GM21825 (cell line): ENCODE measurements around the gene FBXL16.

Source experiments
- ATAC-seq: cut with Tn5 transposase; IDR thresholded peaks from one replicate; pipeline ENCODE4 v1.9.1; 2021; ENCODE audit warnings: mild to moderate bottlenecking, moderate library complexity; ENCODE audit not compliant: unreplicated experiment

The FBXL16 gene

DNA sequence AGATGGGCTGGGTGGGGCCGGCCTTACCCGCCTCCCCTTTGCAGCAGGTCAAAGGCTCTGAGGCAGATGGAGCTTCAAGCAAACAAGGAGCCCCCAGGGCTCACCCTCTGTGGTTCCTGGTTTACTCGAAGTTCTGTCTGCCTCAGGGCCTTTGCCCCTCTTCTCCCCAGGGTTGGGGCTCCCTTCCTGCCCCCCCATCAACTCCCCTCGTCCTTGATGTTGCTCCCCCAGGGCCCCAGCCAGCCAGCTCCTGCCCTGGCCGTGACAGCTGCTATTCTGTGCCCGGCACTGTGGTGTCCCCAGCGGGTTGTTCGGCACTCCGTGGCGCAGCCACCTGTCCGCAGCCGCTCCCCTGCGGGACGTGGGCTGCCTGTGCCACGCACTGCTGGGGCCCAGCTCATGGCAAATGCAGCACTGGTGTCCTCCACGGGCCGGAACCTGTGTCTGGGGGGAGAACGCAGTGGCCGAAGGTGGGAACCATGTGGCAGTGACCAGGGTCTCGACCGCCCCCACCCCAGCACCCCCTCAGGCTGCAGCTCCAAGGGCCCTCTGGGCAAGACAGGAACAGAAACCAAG is 5.0 kb upstream of the FBXL16 start:
- ATAC-seq, result no peak

DNA sequence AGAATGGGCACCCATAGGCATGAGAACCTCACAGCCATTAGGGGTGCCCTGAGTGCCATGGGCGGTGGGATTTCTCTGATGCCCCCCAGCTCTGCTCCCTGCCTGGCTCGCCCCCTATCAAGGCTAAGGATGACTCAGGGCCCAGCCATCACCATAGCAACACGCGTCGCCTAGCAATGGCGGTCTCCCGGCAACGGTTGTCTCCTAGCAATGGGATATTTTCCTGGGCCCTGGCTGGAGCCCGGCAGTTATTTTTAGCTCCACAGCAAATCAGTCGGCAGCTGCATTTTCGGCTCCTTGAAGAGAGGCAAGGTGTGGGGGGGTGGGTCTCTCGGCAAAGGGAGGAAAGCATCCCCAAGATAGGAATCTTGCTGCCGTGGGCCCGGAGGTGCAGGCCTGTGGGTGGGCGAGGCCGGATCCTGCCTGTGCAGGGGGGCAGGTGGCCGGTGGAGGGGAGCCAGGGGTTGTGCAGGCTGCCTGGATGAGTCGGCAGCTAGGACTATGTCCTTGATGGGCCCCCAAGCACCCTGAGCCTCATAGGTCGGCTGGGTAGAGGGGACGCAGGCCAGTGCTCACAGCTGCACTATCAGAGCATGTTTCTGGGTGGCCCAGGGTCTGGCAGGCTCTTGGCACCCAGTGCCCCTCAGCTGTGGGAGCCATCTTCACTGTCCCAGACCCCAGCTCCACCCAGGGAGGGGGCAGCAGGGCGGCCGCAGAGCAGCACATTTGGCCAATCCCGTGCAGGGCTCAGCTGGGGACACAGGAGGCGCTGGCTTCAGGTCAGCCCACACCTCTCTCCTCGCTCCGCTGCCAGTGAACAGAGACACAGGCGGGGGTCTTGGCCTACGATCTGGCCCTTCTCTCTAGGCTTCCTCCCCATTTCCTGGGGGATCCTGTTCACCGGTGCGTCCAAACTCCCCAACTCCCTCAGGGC is 4.2 kb upstream of the FBXL16 start:
- ATAC-seq, result no peak

DNA sequence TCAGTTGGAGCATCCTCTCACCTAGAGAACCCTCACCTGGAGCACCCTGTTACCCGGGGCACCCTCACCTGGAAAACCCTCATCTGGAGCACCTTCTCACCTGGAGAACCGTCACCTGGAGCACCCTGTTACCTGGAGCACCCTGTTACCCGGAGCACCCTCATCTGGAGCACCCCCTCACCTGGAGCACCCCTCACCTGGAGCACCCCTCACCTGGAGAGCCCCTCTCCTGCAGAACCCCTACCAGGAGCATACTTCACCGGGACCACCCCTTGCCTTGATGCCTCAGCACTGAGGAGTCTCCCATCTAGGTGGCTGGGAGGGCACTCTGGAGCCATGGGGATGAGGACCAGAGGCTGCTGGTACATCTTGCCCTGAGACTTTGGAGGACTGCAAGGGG is 3.4 kb upstream of the FBXL16 start:
- no peak for ATAC-seq

DNA sequence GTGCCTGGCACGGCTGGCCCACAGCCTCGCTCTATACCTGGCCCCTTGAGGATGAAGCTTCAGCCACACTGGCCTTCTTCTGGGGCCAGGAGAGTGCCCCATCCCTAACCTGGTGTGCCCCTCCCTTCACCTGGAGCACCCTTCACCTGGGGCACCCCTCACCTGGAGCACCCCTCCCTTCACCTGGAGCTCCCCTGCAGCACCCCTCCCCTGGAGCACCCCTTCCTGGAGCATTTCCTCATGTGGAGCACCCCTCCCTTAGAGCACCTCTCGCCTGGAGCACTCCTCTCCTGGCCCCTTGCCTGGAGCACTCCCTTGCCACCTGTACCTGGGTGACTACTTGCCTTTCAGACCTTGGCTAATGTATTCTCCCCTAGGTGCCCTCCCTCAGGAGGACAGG is 2.4 kb upstream of the FBXL16 start:
- ATAC-seq, result no peak

DNA sequence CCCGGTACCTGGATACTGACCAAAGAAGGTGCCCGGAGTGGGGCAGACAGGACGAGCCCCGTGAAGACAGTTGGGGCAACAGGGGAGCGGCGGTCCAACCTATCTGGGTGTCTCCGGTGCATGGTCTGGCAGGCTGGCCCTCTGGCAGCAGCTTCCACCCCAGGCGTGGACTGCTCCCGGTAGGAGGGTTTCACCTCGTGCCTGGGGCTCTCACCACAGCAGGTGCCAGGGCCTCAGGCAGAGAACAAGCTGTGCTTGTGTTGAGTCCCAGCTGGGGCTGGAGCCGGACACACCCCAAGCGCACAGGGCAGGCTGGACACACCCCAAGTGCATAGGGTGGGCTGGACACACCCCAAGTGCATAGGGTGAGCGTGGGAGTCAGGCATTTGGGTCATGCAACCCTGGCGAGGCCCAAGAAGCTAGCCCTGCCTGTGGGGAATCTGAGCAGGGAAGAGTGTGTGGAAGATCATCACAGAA is 1.5 kb upstream of the FBXL16 start:
- ATAC-seq, result no peak

DNA sequence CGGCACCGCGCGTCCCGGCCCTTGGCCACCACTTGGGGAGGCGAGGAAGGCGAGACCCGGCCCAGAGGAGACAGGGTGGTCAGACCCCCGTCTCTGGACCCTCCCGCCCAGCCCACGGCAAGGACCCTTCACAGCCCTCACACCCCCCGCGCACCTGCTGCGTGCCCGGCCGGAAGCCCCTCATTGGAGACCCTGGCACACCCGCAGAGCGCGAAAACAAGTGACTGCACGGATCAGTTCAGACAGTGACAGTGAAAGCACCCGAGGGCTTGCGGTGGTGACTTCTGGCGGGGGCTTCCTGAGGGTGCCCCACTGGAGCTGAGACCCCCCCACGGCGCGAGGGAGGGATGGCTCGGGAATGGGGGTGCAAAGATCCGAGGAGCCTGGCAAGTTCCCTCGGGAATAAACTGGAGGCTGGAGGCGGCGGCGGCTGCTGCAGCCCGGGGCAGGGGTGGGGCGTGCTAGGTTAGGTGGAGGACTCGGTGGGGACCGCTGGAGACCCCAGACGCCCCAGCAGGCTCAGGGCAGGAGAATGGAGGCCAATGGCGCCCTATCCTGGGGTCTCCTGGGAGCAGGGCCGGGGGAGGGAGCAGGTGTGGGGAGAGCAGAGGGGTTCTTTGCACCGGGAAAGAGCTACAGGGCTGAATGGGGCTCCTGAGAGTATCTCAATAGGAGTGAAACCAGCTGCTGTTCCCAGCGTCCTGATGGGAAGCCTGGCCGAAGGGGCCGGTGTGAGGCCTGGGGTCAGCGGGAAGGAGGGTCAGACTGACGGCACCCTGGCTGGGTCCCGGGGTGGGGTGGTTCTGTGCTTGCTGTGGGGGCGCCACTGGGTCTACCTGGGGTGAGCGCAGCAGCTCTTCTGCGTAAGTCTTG is 824 bp upstream of the FBXL16 start:
- no peak for ATAC-seq

DNA sequence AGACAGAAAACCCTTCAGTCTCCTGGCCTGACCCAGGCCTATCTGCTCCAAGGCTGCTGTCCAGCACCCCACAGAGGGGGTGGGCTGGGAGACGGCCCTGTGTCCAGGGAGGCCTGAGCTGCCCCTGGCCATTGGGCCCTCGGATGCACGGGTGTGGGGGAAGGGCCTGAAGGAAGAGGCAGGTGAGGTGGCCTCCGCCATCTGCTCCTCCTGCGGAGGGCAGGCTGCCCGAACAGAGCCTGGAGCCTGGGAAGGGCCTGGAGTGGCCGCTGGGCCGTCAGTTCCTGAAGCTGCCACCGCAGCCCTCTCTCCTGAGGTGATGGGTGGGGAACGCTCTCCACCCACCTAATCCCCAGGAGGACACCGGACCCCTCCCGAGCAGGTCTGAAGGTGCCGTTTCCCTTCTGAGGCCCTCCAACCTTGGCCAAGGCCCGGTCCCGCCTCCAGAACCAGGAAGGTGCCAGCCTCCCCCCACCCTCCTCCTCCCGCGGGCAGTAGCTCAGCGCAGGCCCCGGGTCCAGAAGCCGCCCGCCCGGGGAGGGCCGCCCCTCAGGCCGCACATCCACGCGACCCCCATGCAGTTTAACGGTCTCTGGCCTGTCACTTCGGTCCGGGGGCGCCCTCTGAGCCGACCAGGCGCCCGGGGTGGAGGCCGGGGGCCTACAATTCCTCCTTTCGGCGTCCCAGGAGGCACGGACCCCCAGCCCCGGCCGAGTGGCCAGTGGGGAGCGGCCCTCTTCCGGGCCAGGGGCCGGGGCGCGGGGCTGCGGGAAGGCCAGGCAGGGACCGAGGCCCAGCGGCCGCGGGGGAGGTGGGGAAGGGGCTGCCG is 835 bp downstream of the FBXL16 start:
- no peak for ATAC-seq

DNA sequence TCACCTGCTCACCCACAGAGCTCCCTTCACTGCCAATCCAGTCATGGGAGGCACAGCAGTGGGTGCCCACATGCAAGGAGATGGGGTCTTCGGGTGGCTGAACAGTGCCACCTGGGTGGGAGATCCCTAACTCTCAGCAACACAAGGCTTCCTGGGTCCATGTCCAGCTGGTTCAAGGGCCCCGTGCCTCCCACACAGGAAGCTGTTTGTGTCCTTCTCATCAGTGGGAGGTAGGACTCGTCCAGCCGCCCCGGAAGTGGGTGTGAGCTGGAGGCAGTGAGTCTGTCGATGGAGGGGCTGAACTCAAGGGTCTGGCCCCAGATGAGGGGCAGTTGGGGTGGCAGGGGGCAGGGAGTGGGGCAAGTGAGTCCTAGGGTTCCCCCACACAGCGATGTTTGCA is 1.6 kb downstream of the FBXL16 start:
- no peak for ATAC-seq

DNA sequence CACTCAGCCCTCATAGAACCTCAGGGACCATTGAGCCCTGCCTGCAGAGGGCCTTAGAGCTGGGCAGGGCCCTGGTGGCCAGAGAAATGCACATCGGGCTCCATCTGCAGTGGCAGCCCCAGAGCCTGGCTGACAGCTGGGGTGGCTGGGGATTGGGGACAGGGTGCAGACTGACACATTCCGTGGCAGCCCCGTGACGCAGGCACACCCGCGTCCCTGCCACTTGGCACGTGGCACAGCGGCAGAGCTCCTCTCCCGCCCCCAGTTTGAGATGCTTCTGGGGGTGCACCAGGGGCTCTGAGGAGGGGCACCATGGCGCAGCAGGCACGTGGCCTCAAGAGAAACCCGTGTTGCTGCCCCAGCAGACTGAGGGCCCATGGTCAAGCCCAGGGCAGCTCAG is 2.2 kb downstream of the FBXL16 start:
- no peak for ATAC-seq

DNA sequence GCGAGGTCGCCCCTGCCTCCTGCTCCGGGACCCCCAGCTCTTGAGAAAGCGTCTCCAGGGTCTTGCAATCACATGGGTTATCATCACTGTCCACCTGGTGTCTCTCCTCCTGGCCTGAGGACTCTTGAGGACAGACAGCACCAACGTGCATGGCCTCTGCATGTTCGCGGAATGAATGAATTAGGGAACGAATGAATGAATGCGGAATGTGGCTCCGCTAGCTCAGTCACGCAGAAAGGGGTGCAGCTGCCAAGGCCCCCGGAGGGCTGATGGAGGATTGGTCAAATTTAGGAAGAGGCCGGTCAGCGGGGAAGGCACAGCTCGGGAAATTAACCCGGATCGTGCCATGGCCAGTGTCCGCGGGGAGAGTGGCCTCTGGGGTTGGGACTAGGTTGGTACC is 3.3 kb downstream of the FBXL16 start:
- ATAC-seq, result no peak

DNA sequence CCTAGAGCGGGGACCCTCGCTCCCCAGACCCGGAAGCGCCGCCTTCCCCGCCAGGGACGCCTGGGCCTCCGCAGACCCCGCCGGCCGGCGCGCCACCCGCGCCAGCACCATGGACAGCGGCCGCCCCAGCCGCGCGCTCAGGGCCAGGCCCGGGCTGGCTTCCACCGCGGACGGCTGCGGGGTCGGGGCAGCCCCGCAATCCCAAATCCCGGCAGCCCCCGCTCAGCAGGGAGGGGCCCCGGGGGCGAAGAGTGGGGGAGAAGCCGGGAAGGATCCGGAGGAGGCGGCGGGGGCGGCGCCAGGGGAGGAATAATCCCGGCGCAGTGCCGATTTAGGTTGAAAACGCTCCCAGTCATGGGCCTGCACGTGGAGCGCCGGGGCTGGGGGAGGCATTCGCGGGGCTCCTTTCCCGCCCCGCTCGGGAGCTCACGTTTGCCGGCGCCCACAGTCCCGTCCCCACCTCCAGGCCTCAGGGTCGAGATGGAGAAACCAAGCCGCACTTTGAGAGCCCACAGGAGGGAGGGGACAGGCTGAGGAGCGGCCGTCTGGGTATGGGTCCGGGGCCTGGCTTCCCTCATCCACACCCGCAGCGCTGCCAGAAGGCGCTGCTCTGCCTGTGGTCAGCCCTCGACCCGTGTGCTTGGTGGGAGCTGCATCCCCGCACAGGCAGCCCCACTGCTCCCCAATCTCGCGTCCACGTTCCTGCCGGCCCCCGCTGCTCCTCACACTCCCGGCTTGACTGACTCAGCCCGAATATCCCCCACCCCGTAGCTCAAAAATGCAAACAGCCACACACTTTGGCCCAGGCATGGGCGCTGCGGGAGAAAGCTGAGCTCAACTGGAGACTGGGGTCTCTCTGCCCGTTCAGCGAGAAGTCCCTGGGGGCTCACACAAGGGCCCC is 4.7 kb downstream of the FBXL16 start:
- no peak for ATAC-seq

DNA sequence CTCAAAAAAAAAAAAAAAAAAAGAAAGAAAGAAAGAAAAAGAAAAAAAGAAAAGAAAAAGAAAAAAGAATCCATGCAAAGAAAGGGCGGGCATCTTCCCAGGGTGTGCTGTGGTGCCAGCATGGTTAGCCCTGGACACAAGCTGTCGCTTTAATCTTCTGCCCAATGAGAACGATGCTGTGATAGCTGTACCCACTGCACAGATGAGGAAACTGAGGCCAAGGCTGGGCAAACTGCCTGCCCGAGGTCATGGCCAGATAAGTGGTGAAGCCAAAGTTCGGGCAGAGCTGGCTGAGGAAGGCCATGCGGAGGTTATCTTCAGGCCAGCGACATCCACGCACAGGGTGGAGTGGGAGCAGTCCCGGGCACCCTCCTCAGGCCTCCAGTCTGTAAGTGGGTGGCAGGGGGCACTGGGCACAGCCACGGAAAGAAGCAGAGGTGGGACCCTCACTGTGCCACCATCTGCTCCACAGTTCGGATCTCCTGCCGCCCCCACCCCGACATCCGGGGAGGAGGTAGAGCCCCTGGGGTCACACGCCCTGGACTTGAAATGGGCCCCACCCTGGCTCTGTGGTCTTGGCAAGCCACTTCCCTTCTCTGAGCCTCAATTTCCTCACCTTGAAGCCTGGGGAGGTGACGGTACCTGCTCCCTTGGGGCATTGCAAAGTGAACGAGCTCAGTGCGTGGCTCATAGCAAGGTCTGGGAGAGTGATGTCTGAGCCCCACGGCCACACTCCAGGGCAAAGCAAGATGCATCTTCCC is 6.5 kb downstream of the FBXL16 start:
- ATAC-seq, result no peak

DNA sequence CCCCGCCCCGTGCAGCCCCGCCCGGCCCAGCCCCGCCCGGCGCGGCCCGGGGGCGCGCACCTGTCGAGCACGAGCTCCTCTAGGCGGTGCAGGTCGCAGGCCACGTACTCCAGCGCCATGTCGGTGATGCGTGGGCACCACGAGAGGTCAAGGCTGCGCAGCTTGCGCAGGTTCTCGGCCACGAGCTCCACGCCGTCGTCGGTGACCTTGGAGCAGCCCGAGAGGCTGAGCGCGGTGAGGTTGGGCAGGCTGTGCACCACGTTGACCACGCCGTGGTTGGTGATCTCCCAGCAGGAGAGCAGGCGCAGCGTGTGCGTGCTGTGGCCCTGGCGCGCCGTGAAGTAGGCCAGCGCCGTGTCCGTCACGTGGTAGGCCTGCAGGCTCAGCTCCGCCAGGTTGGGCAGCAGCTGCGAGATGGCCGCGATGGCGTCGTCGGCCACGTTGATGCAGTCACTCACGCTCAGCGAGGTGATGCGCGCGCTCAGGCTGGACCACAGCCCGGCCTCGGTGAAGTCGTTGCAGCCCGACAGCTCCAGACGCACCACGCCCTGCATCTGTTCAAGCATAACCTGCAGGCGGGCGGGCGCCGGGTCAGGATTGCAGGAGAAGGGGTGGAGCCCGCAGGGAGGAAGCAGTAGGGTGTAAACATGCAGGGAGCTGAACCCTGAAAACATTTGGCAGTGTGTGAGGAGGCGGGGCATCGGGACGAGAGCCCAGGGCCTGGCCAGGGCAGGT is 10.1 kb downstream of the FBXL16 start:
- ATAC-seq, result no peak

DNA sequence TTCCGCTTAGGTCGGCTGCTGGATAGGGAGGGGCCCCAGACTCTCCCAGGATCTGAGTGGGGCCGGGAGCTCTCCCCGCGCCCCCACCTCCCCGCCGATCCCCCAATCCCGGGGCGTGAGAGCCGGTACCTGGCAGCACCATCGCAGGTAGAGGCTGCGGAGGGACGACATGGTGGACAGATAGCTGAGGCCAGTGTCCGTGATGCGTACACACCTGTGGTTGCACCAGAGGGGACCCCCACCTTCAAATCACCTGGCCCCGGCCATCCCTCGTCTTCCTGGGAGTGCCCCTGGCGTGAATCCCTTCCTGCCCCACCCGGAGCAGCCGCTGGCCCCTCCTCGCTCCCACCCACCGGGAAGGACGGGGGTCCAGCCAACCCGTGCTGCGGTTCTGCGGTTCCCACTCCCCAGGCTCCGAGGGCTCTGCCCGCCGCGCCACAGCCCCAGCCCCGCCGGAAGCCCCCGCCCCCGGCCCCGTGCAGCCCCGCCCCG is 10.7 kb downstream of the FBXL16 start:
- ATAC-seq, result no peak

DNA sequence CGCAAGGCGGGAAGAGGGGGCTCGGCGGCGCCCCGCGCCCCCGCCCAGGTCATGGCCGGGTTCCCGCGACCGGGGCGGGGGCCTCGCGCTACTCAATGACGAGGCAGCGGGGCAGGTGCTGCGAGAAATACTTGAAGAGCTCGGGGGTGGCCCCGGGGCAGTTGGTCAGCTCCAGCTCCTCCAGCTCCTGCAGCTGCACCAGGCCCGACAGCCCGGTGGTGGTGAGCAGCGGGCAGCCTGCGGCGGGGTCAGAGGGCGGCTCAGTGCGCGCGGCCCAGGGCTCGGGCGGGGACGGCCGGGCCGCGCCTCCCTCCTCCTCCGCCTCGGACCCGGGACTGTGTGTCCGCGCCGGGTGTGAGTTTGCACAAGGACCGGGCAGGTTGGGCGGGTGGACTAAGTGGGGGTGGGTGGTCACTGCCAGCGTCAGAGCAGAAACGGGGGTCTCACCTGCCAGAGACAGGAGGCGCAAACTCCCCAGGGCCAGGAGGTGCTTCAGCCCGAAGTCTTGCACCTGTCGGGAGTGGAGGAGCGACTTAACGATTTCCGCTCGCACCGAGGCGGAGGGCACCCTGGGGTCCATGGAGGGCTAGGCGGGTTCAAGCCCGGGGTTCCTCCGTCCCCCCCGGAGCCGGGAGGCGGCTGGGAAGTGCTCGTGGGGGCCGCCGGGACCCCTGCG is 11.3 kb downstream of the FBXL16 start:
- no peak for ATAC-seq

DNA sequence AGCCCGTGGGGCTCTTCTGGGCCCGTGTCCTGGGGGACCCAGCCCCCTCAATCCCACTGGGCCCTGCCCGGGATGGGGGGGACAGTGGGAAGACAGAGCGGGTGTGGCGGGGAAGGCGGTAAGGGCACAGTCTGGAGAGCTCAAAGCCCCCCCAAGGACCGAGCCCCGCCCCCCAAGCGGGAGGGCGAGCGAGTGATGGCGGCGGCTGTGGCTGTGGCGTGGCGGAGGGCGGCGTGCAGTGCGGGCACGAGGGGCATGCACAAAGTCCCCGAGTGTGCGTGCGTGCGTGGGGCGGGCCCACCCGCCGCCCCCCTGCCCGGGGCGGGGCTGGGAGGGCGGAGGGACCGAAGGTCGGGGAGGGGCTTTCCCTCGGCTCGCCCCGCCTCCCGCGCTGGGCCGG is 11.8 kb downstream of the FBXL16 start:
- ATAC-seq, result no peak

DNA sequence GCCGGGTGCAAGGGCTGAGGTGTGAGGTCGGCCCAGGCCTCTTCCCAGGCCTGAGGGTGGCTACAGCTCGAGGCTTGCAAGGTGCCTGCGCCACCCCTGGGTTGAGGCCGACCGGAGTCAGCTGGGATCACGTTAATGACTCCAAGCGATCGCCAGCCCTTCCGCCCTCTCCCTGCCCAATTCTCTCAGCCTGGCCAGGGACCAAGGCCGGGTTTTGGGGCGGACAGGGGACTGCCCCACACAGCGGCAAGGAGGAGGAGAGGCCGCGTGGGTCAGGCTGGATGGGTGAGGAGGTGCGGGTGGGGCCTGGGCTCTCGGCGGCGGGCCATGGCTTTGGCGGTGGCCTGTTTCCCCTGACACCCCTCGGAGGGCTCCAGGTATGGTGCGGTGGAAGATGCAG is 12.2 kb downstream of the FBXL16 start:
- no peak for ATAC-seq
